ENCODE data around the gene CUEDC2. TPM values are rescaled to one million over a fixed set of nuclear protein-coding genes. Genes with fewer than 3 reads are reported as not detected.

The CUEDC2 gene
- total RNA-seq, 4 donors from 2014 or later, result 24.0 to 50.9 (median 40.7) TPM

- TF ChIP-seq, protein P1, sequence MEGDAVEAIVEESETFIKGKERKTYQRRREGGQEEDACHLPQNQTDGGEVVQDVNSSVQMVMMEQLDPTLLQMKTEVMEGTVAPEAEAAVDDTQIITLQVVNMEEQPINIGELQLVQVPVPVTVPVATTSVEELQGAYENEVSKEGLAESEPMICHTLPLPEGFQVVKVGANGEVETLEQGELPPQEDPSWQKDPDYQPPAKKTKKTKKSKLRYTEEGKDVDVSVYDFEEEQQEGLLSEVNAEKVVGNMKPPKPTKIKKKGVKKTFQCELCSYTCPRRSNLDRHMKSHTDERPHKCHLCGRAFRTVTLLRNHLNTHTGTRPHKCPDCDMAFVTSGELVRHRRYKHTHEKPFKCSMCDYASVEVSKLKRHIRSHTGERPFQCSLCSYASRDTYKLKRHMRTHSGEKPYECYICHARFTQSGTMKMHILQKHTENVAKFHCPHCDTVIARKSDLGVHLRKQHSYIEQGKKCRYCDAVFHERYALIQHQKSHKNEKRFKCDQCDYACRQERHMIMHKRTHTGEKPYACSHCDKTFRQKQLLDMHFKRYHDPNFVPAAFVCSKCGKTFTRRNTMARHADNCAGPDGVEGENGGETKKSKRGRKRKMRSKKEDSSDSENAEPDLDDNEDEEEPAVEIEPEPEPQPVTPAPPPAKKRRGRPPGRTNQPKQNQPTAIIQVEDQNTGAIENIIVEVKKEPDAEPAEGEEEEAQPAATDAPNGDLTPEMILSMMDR (IDR thresholded peaks at IDR 0.05; ENCODE audit: low read depth), result no peak
Measured at GRCh38 chr10:102451105-102451969, 19.0 kb upstream of the CUEDC2 start, which contains the start of gene C10orf95. TSS of gene C10orf95 (minus strand) at chr10:102451543. CDS start at chr10:102451093, 450 bp downstream.

GRCh38 chr10:102450374-102451104 lies 18.2 kb upstream of the CUEDC2 start:
- TF ChIP-seq, protein P1 (IDR thresholded peaks at IDR 0.05; ENCODE audit: low read depth), result no peak

GRCh38 chr10:102450124-102450373 lies 17.7 kb upstream of the CUEDC2 start:
- TF ChIP-seq, protein P1 (IDR thresholded peaks at IDR 0.05; ENCODE audit: low read depth), result no peak

DNA sequence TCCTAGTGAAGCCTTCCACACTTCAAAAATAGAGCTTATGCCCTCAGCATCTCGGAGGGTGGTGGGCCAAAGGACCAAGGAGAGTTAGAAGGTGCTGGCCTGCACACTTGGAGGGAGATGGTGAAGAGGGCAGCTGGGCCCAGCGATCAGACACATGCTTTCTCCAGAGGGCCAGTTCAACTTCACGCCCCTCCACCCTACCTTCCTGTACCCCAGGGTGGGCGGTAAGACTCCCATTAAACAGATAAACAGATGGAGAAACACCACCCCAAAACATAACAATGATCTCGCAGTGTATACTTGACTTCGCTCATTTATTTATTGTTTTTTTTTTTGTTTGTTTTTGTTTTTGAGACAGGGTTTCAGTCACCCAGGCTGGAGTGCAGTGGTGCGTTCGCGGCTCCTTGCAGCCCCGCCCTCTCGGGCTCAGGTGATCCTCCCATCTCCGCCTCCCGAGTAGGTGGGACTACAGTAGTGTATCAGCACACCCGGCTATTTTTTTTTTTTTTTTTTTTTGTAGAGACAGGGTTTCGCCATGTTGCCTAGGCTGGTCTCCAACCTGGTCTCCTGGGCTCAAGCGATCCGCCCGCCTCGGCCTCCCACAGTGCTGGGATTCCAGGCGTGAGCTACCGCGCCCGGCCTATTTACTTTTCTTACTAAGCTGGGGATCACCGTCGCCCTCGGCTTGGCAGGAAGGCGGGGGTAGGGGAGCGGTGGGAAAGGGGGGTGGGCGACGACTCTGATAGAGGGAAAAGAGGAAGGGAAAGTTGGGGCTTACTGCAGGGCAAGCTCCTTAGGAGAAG lies 17.1 kb upstream of the CUEDC2 start:
- TF ChIP-seq, protein P1 (IDR thresholded peaks at IDR 0.05; ENCODE audit: low read depth), result no peak

GRCh38 chr10:102444851-102445250 lies 12.5 kb upstream of the CUEDC2 start:
- TF ChIP-seq, protein P1 (IDR thresholded peaks at IDR 0.05; ENCODE audit: low read depth), result no peak

DNA sequence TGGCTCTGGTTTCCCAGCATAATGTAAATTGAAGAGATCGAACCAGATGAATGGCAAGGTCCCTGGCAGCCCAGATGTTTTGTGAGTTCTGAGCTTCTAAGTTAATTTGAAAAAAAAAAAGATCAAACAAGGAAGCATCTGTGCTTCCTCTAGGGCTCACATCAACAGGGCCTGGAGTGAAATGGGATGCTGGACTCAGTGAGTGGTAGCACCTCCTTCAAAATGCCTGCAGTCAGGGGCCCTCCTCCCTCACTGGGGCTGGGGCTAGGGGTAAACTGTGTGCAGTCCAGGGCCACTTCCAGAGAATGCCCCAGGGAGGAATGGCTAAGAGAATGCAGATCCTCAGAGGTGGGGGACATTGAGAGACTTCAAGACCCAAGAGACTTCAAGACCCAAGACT lies 6.0 kb upstream of the CUEDC2 start:
- TF ChIP-seq, protein P1 (IDR thresholded peaks at IDR 0.05; ENCODE audit: low read depth), result no peak

- TF ChIP-seq, protein P1 (IDR thresholded peaks at IDR 0.05; ENCODE audit: low read depth), result no peak
Measured at GRCh38 chr10:102437515-102437914, 5.1 kb upstream of the CUEDC2 start.
